GM18870 (cell line): ENCODE measurements around the gene LRRC38.

Experiments used
- ATAC-seq: cut with Tn5 transposase; IDR thresholded peaks from one replicate; pipeline ENCODE4 v1.9.1; 2021; ENCODE audit warnings: moderate library complexity; ENCODE audit not compliant: unreplicated experiment

LRRC38 gene

GRCh38 chr1:13517193-13517812 lies 3.5 kb upstream of the LRRC38 start:
- no peak for ATAC-seq

GRCh38 chr1:13516606-13517005 lies 2.8 kb upstream of the LRRC38 start:
- no peak for ATAC-seq

DNA sequence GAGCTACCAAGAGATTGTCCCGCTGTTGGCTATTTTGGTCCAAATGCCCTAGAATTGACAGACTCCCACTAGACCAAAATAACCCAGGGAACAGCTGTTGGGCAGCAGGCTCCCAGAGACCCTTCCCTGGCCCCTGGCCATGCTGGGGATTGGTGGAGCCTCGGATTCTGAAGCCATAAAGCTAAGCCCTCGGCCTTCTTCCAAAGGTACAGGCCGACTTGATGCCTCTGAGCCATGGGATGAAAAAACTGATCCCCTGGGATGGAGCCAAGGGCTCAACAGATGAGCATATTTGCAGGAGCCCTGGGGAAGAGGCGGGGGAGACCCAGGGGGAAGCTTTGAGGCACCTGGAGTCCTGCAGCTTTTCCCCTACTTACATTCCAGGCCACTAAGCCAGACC lies 1.0 kb upstream of the LRRC38 start:
- no peak for ATAC-seq

GRCh38 chr1:13513063-13513894 lies 524 bp downstream of the LRRC38 start:
- ATAC-seq: no peak

DNA sequence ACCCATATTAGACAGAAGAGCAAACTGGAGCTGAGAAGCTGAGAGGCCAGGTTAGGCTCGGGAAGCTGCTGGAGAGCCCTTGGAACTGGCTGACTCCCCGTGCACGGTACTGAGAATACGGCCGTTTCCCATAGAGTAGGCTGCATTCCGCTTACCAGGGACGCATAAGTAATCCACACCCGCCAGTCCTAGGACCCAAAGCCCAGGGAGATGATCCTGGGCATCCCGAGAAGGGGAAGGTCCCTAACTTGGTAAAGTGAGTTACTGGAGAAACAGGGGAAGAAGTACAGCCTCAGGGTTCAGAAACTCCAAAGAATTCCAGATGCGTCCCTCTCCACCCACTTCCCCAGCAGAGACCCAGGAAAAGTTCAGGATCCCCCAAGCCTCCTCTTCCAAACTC lies 1.3 kb downstream of the LRRC38 start:
- ATAC-seq: no peak

DNA sequence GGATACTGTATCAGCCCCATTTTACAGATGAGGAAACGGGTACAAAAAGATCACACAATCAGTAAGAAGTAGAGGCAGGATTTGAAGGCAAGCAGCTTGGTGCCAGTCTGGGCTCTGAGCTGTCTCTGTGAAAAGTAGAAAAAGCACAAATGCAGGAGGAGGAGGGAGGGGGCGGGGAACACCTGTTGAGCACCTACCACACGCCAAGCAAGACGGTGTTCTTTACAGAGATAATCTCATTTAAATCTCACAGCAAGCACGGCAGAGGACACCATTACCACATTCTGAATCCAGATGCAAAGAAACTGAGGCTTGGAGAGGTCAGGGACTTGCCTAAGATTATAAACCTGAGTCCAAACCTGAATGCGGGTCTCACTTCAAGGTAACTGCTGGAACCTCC lies 3.3 kb downstream of the LRRC38 start:
- ATAC-seq: no peak

DNA sequence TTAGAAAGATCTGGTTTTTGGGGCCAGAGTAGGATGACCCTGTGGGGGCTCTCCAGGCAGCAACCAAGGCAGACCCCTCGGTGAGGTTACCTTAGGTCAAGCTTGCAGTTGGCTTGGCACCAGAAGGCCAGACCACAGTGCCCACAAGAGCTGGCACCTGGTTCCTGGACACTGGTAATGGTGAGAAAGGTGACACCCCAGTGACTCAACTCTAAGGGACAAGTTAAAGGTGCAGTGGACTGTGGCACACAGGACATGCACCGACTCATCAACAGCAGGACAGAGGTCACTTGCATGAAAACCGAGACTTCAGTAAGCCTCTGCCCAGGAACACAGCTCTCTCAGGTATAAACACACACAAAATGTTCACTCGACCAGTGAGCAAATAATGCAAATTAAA lies 6.7 kb downstream of the LRRC38 start:
- ATAC-seq: no peak

GRCh38 chr1:13505020-13505419 lies 8.8 kb downstream of the LRRC38 start:
- no peak for ATAC-seq

DNA sequence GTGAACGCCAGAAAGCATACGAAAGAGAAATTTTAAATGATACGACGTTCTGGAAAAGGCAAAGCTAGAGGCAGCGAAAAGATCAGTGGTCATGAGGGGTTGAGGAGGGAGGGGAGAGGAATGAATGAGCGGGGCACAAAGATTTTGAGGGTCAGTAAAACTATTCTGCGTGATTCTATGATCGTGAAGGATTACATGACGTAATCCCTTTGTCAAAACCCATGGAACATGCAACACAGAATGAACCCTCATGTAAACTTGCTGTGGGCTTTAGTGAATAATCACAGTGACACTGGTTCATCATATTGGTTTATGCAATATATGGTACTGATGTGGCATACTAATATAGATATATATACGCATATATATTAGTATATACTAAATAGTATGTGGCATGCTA lies 13.0 kb downstream of the LRRC38 start:
- ATAC-seq: no peak

DNA sequence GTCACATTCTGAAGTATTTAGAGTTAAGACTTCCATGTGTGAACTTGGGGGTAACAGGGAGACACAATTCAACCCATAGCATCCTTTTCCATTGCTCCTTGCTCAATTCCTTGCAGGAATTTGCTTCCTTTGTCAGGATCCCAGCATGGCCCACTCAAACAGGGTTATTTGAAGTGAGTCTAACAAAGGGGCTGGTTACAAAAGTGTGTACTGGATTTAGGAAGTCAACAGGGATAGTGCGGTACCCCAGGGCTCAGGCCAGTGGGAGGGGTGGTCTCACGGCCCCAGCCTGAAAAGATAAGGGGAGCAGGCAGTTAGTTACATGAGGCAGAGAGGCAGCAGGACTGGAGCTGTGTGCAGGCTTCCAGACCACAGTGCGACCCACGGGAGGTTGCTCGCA lies 14.4 kb downstream of the LRRC38 start:
- no peak for ATAC-seq

DNA sequence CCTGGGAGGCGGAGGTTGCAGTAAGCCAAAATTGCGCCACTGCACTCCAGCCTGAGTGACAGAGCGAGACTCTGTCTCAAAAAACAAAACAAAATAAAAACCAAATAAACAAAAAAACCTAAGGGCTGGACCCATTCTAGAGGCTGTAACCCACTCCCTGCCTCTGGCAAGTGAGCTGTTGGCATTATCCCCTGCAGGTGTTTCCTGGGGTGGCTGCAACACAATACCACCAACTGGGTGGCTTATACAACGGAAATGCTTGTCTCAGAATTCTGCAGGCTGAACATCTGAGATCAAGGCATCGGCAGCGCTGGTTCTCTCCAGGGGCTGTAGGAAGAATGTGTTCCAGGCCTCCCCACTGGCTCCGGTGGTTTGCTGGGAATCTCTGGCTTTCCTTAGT lies 15.2 kb downstream of the LRRC38 start:
- ATAC-seq: no peak

- no peak for ATAC-seq
These were observed 18.6 kb downstream of the LRRC38 start for GRCh38 chr1:13495186-13495585.

GRCh38 chr1:13494712-13495111 lies 19.1 kb downstream of the LRRC38 start:
- ATAC-seq: no peak

GRCh38 chr1:13494025-13494424 lies 19.8 kb downstream of the LRRC38 start:
- ATAC-seq: no peak

- ATAC-seq: no peak
These were observed 21.1 kb downstream of the LRRC38 start for GRCh38 chr1:13492711-13493110.

- no peak for ATAC-seq
These were observed 25.8 kb downstream of the LRRC38 start for GRCh38 chr1:13487957-13488356.

- no peak for ATAC-seq
These were observed 26.5 kb downstream of the LRRC38 start for GRCh38 chr1:13487143-13487868.

GRCh38 chr1:13483946-13484345 lies 29.9 kb downstream of the LRRC38 start:
- no peak for ATAC-seq

GRCh38 chr1:13482600-13482999 lies 31.2 kb downstream of the LRRC38 start:
- no peak for ATAC-seq

DNA sequence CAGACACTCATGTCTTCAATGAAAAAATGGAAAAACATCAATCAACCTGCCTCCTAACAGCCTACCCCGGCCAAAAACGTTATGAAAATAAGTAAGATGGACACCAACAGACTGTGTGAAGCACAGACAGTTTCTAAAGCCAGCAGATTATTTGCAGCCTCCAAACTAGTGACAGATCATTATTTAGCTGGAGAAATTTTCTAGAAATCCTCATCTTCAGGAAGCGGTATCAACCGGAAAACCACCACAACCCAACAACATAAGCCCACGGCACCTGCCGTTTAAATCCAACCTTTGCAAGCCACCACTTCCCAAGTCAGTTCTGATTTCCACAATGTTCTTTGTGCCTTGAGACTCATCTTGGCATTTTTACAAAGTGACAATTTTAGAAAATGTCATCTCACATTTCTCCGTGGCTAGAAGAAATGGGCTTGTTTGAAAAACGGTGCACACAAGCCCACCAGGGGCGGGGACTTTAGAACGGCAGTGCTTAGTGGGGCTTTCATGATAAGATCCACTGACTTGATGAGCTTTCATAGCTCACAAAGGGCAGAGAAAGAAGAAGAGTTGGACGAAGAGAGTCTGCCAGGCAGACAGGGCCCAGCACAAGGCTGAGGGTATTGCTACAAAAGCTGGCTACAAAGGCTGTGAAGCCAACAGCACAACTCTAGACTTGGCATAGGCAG lies 34.5 kb downstream of the LRRC38 start:
- ATAC-seq: no peak

GRCh38 chr1:13478692-13479091 lies 35.1 kb downstream of the LRRC38 start:
- ATAC-seq: no peak
